GM12874 (cell line): ENCODE measurements around the gene SPINK4.

Source experiments
- CTCF ChIP-seq: IDR thresholded peaks from 2 replicates; pipeline ENCODE4 v1.5.1; 2011; ENCODE audit warnings: low read depth, mild to moderate bottlenecking, control low read depth, low read length, moderate library complexity; ENCODE audit not compliant: insufficient read depth

The SPINK4 gene

GRCh38 chr9:33273266-33273971 is 33.5 kb downstream of the SPINK4 start:
- no peak for TF ChIP-seq CTCF

- no peak for TF ChIP-seq CTCF
Measured at GRCh38 chr9:33273972-33274328, 34.0 kb downstream of the SPINK4 start.

- TF ChIP-seq CTCF = no peak
Measured at GRCh38 chr9:33277484-33277883, 37.5 kb downstream of the SPINK4 start.

- TF ChIP-seq CTCF = no peak
Measured at GRCh38 chr9:33285502-33285901, 45.5 kb downstream of the SPINK4 start.

GRCh38 chr9:33287087-33287490 is 47.1 kb downstream of the SPINK4 start:
- TF ChIP-seq CTCF = peak; percentile 70

- TF ChIP-seq CTCF = no peak
Measured at GRCh38 chr9:33288235-33288634, 48.3 kb downstream of the SPINK4 start.

- no peak for TF ChIP-seq CTCF
Measured at GRCh38 chr9:33288828-33289483, 49.0 kb downstream of the SPINK4 start.
